Measurements from ENCODE around the gene CYLD. TPM values are rescaled to one million over a fixed set of nuclear protein-coding genes. Genes with fewer than 3 reads are reported as not detected.

The CYLD gene
- total RNA-seq, 1 donor = 457 TPM

DNA sequence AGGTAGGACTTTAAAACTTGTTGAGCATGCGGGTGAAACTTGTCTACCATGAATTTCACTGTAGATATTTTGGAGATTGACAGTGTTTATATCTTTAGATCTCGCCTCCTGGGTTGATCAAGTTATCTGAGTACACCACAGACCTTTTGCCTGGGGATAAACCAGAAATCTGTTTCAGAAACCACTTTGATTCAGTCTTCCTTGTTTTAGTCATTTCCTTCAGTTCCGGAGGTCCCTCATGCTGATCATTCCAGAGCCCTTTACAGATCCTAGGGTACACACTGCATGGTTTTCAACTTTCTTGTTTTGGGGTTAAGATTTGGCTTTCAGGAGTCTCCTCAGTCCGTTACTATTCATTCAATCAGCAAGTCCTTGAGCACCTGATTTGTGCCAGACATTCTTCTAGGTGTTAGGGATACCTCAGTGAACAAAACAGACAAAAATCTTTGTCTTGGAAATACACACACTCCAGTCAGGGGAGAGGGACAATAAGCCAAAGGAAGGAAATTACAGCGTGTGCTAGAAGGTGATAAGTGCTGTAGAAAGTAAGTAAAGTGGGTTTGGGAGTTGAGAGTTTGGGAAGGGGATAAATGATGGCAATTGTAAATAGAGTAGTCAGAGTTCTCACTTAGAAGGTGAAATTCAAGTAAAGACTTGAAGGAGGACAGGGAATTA is 36.3 kb upstream of the CYLD start:
- Histone ChIP-seq H3K27me3 (ENCODE audit: insufficient read depth, low read length) (no peaks in the 10 kb centered on the region), H3K9me3 (ENCODE audit: low read depth, low read length) (peaks cover 8% of the 10 kb centered on the region), H3K4me3 (ENCODE audit: low read length) (no peak overlapping the region), H3K4me1 (ENCODE audit: insufficient read depth, low read length) (peaks cover 62% of the 10 kb centered on the region)

- Histone ChIP-seq H3K27me3 (ENCODE audit: insufficient read depth, low read length) (no peaks in the 10 kb centered on the region), H3K9me3 (ENCODE audit: low read depth, low read length) (peaks cover 8% of the 10 kb centered on the region), H3K4me3 (ENCODE audit: low read length) (no peak overlapping the region), H3K4me1 (ENCODE audit: insufficient read depth, low read length) (peaks cover 65% of the 10 kb centered on the region)
Observed at GRCh38 chr16:50706250-50706649, 35.6 kb upstream of the CYLD start.

- peaks cover 72% of the 10 kb centered on the region for H3K4me1 ChIP-seq (ENCODE audit: insufficient read depth, low read length)
- H3K4me3 ChIP-seq (ENCODE audit: low read length) = no peak overlapping the region
- no peaks in the 10 kb centered on the region for H3K27me3 ChIP-seq (ENCODE audit: insufficient read depth, low read length)
- H3K9me3 ChIP-seq (ENCODE audit: low read depth, low read length) = peaks cover 8% of the 10 kb centered on the region
Observed at GRCh38 chr16:50708373-50709060, 33.4 kb upstream of the CYLD start.

GRCh38 chr16:50709061-50709684 is 32.7 kb upstream of the CYLD start:
- no peaks in the 10 kb centered on the region for H3K27me3 ChIP-seq (ENCODE audit: insufficient read depth, low read length)
- peaks cover 2% of the 10 kb centered on the region for H3K9me3 ChIP-seq (ENCODE audit: low read depth, low read length)
- H3K4me3 ChIP-seq (ENCODE audit: low read length) = no peak overlapping the region
- H3K4me1 ChIP-seq (ENCODE audit: insufficient read depth, low read length) = peaks cover 78% of the 10 kb centered on the region

- no peaks in the 10 kb centered on the region for H3K27me3 ChIP-seq (ENCODE audit: insufficient read depth, low read length)
- peaks cover 86% of the 10 kb centered on the region for H3K4me1 ChIP-seq (ENCODE audit: insufficient read depth, low read length)
- no peak overlapping the region for H3K4me3 ChIP-seq (ENCODE audit: low read length)
- no peaks in the 10 kb centered on the region for H3K9me3 ChIP-seq (ENCODE audit: low read depth, low read length)
Observed at GRCh38 chr16:50709980-50710379, 31.9 kb upstream of the CYLD start.

DNA sequence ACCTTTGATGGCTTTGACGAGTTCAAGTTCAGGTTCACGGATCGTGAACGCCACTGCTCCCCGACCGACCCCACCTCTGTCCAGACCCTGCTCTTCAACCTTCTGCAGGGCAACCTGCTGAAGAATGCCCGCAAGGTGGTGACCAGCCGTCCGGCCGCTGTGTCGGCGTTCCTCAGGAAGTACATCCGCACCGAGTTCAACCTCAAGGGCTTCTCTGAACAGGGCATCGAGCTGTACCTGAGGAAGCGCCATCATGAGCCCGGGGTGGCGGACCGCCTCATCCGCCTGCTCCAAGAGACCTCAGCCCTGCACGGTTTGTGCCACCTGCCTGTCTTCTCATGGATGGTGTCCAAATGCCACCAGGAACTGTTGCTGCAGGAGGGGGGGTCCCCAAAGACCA is 30.8 kb upstream of the CYLD start:
- peaks cover 91% of the 10 kb centered on the region for H3K4me1 ChIP-seq (ENCODE audit: insufficient read depth, low read length)

DNA sequence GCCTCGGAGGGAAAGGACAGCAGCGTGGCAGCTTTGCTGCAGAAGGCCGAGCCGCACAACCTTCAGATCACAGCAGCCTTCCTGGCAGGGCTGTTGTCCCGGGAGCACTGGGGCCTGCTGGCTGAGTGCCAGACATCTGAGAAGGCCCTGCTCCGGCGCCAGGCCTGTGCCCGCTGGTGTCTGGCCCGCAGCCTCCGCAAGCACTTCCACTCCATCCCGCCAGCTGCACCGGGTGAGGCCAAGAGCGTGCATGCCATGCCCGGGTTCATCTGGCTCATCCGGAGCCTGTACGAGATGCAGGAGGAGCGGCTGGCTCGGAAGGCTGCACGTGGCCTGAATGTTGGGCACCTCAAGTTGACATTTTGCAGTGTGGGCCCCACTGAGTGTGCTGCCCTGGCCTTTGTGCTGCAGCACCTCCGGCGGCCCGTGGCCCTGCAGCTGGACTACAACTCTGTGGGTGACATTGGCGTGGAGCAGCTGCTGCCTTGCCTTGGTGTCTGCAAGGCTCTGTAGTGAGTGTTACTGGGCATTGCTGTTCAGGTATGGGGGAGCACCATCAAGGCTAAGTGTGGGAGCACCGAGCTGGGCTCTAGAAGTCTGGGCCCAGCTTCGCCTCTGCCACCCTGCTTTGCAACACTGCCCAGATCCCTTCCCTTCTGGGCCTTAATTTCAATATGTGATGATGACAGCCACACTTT is 29.9 kb upstream of the CYLD start:
- Histone ChIP-seq H3K4me1 (ENCODE audit: insufficient read depth, low read length) (peaks cover 96% of the 10 kb centered on the region), H3K4me3 (ENCODE audit: low read length) (no peak overlapping the region), H3K27me3 (ENCODE audit: insufficient read depth, low read length) (no peaks in the 10 kb centered on the region), H3K9me3 (ENCODE audit: low read depth, low read length) (no peaks in the 10 kb centered on the region)

More for the DNA sequence above, 30.8 kb upstream of the CYLD start:
- Histone ChIP-seq H3K4me3 (ENCODE audit: low read length) (no peak overlapping the region), H3K9me3 (ENCODE audit: low read depth, low read length) (no peaks in the 10 kb centered on the region), H3K27me3 (ENCODE audit: insufficient read depth, low read length) (no peaks in the 10 kb centered on the region)

GRCh38 chr16:50712560-50712898 is 29.4 kb upstream of the CYLD start:
- no peak overlapping the region for H3K4me3 ChIP-seq (ENCODE audit: low read length)
- no peaks in the 10 kb centered on the region for H3K27me3 ChIP-seq (ENCODE audit: insufficient read depth, low read length)
- peaks cover 96% of the 10 kb centered on the region for H3K4me1 ChIP-seq (ENCODE audit: insufficient read depth, low read length)
- H3K9me3 ChIP-seq (ENCODE audit: low read depth, low read length) = no peaks in the 10 kb centered on the region

DNA sequence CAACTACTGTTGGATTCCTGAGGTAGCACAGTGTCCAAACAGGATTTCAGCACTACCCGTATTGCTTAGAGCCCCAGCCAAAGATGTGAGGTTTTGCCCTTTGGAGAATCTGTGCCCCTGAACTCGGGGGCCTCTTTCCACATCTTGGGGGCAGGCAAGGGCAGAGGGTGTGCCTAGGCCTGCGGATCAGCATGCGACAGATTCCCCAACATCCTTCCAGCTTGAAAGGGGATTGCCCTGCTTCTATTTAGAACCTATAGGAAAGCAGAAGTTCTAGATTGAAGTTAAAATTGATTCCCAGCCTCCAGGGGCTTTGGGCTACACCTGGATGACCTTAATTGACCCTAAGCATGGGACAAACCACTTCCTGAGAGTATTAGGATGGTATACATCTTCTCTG is 28.9 kb upstream of the CYLD start:
- Histone ChIP-seq H3K4me3 (ENCODE audit: low read length) (no peak overlapping the region), H3K9me3 (ENCODE audit: low read depth, low read length) (no peaks in the 10 kb centered on the region), H3K27me3 (ENCODE audit: insufficient read depth, low read length) (no peaks in the 10 kb centered on the region), H3K4me1 (ENCODE audit: insufficient read depth, low read length) (peaks cover 95% of the 10 kb centered on the region)

- Histone ChIP-seq H3K4me3 (ENCODE audit: low read length) (no peak overlapping the region), H3K9me3 (ENCODE audit: low read depth, low read length) (no peaks in the 10 kb centered on the region), H3K27me3 (ENCODE audit: insufficient read depth, low read length) (no peaks in the 10 kb centered on the region), H3K4me1 (ENCODE audit: insufficient read depth, low read length) (peaks cover 86% of the 10 kb centered on the region)
Observed at GRCh38 chr16:50717091-50717490, 24.8 kb upstream of the CYLD start.

DNA sequence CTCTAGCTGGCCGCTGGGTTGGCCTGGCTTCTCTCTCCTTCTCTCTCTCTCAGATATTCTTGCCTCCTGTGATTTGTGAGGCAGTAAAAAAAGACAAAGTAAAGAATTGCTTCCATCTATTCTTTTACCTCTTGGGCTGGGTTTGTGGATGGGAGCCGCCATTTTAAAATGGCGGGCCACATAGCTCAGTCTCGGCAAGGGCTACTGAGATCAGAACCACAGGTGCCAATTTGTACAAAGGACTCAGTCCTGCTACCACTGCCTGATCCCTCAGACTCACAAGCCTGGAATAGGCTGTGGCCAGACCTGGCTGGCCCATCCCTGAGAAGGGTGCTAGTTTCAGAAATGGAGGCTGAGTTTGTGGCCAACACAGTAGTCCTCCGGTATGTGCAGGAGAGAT is 24.4 kb upstream of the CYLD start:
- H3K4me1 ChIP-seq (ENCODE audit: insufficient read depth, low read length) = peaks cover 86% of the 10 kb centered on the region
- H3K4me3 ChIP-seq (ENCODE audit: low read length) = no peak overlapping the region
- H3K27me3 ChIP-seq (ENCODE audit: insufficient read depth, low read length) = no peaks in the 10 kb centered on the region
- no peaks in the 10 kb centered on the region for H3K9me3 ChIP-seq (ENCODE audit: low read depth, low read length)

DNA sequence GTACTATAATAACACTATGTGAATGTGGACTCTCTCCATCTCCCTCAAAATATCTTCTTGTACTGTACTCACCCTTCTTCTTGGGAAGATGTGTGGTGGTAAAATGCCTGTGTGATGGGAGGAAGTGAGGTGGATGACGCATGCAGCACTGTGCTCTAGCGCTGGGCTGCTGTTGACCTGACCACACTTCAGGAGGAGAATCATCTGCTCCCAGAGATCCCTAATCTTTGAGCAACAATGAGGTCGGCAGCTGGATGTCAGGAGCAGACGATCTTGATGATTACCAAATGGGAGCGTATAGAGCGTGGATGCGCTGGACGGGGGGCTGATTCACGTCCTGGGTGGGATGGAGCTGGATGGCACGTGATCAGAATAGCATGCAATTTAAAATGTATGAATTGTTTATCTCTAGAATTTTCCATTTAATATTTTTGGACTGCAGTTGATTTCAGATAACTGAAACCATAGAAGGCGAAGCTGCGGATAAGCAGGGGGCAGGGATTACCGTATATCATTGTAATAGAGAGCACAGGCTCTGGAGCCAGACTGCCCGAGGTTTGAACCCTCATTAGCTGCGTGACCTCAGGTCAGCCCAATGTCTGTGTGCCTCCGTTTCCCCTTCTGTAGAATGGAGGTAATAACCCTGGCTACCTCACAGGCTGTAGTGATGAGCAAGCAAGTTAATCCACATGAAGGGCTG is 23.7 kb upstream of the CYLD start:
- Histone ChIP-seq H3K4me3 (ENCODE audit: low read length) (no peak overlapping the region), H3K4me1 (ENCODE audit: insufficient read depth, low read length) (peaks cover 82% of the 10 kb centered on the region), H3K27me3 (ENCODE audit: insufficient read depth, low read length) (no peaks in the 10 kb centered on the region), H3K9me3 (ENCODE audit: low read depth, low read length) (no peaks in the 10 kb centered on the region)

DNA sequence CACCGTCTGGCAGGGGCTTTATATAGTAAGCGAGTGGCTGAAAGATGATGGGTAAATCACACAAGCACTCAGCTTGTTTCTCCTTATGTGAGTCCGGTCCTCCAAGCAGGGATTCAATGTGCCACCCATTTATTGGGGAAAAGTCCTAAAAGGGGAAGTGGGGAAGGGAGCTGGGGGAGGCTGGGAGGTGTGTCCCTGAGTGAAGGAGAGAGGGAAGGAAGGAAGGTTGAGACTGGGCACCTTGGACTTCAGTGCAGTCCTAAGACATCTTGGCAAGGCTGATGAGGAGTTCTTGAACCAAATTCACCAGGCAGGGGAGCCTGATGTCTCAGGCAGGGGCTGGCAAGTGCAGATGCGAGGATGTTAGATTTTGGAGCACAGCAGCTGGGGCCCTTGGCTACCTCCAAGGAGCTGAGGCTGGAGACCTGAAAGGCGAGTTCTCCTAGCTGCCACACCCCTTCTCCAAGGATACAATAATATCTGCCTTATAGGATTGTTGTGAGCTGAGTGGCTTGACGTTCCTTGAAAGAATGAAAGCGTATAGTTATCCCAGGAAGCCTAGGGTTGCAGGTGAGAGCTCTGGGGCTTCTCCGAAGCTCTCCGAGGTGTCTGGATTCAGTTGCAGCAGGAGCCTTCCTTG is 23.0 kb upstream of the CYLD start:
- no peaks in the 10 kb centered on the region for H3K27me3 ChIP-seq (ENCODE audit: insufficient read depth, low read length)
- H3K9me3 ChIP-seq (ENCODE audit: low read depth, low read length) = peaks cover 2% of the 10 kb centered on the region
- H3K4me1 ChIP-seq (ENCODE audit: insufficient read depth, low read length) = peaks cover 75% of the 10 kb centered on the region
- H3K4me3 ChIP-seq (ENCODE audit: low read length) = no peak overlapping the region

All from mononuclear cell (primary cell).